DOHH2 (cell line): Measurements from ENCODE around the gene PDE4C.

Experiments
- H3F3A ChIP-seq: fragments of 200-600 bp; sonication (generic), shearing (Covaris generic); 2 replicates; pipeline ENCODE4 v1.6.0; 2016; ENCODE audit warnings: antibody characterized with exemption, mild to moderate bottlenecking; ENCODE audit not compliant: control insufficient read depth, insufficient read depth
- H3K27ac ChIP-seq: fragments of 200-600 bp; sonication (generic); 2 replicates; pipeline ENCODE4 v1.5.1; 2014; ENCODE audit warnings: low read depth, mild to moderate bottlenecking, low read length, moderate library complexity
- H3K27me3 ChIP-seq: fragments of 200-600 bp; sonication (generic); 2 replicates; pipeline ENCODE4 v1.6.1; 2014; ENCODE audit warnings: mild to moderate bottlenecking, low read length, mixed read lengths; ENCODE audit not compliant: control insufficient read depth
- H3K36me3 ChIP-seq: fragments of 200-600 bp; sonication (generic); 2 replicates; pipeline ENCODE4 v1.6.1; 2014; ENCODE audit warnings: mild to moderate bottlenecking, low read length, moderate library complexity, mixed read lengths; ENCODE audit not compliant: control insufficient read depth
- H3K4me1 ChIP-seq: fragments of 200-600 bp; sonication (generic); 2 replicates; pipeline ENCODE4 v1.6.1; 2014; ENCODE audit warnings: mild to moderate bottlenecking, low read length, mixed read lengths; ENCODE audit not compliant: control insufficient read depth
- H3K4me2 ChIP-seq: fragments of 200-600 bp; sonication (generic); 2 replicates; pipeline ENCODE4 v1.6.0; 2014; ENCODE audit warnings: mild to moderate bottlenecking, low read length, moderate library complexity
- H3K4me3 ChIP-seq: fragments of 200-600 bp; sonication (generic); 2 replicates; pipeline ENCODE4 v1.5.1; 2014; ENCODE audit warnings: mild to moderate bottlenecking, low read length, mixed read lengths
- H3K79me2 ChIP-seq: fragments of 200-600 bp; sonication (generic); 2 replicates; pipeline ENCODE4 v1.6.1; 2014; ENCODE audit warnings: mild to moderate bottlenecking, low read length, mixed read lengths; ENCODE audit not compliant: control insufficient read depth
- H3K9me2 ChIP-seq: fragments of 200-600 bp; sonication (generic); replicated peaks from 2 replicates; pipeline ENCODE4 v1.6.1; 2014; ENCODE audit warnings: mild to moderate bottlenecking, low read length, mixed read lengths; ENCODE audit not compliant: control insufficient read depth
- H3K9me3 ChIP-seq: fragments of 200-600 bp; sonication (generic); 2 replicates; pipeline ENCODE4 v1.6.1; 2014; ENCODE audit warnings: antibody characterized with exemption, low read length, mixed read lengths; ENCODE audit not compliant: control insufficient read depth, insufficient read depth
- H4K20me1 ChIP-seq: fragments of 200-600 bp; sonication (generic); 2 replicates; pipeline ENCODE4 v1.6.0; 2014; ENCODE audit warnings: low read depth, mild to moderate bottlenecking, antibody characterized with exemption, low read length, moderate library complexity; ENCODE audit not compliant: control insufficient read depth, insufficient read depth
- CTCF ChIP-seq: fragments of 200-600 bp; sonication (generic); IDR thresholded peaks from one replicate; pipeline ENCODE4 v1.5.1; 2014; ENCODE audit warnings: antibody characterized with exemption, mild to moderate bottlenecking, low read depth, low read length; ENCODE audit not compliant: poor library complexity, severe bottlenecking
- EZH2phosphoT487 ChIP-seq: fragments of 200-600 bp; sonication (generic); IDR thresholded peaks from 2 replicates; pipeline ENCODE4 v1.6.1; 2017; ENCODE audit warnings: borderline replicate concordance, mild to moderate bottlenecking, antibody characterized with exemption, low read length, moderate library complexity, mixed read lengths

The PDE4C gene

GRCh38 chr19:18220632-18221275, 5.5 kb downstream of the PDE4C start:
- Histone ChIP-seq H3K4me3 (no peak overlapping the region), H3K79me2 (no peaks in the 10 kb centered on the region), H3F3A (no peaks in the 10 kb centered on the region), H3K4me2 (no peak overlapping the region), H3K9me2 (no peaks in the 10 kb centered on the region), H3K4me1 (peaks cover 19% of the 10 kb centered on the region), H3K27ac (no peak overlapping the region), H4K20me1 (peaks cover 2% of the 10 kb centered on the region; the same call in 1 of the 2 replicates), H3K36me3 (no peaks in the 10 kb centered on the region), H3K27me3 (peaks cover 49% of the 10 kb centered on the region), H3K9me3 (no peaks in the 10 kb centered on the region)
- TF ChIP-seq EZH2phosphoT487, result no peak
- TF ChIP-seq CTCF, result no peak

GRCh38 chr19:18219911-18220631, 6.2 kb downstream of the PDE4C start:
- peaks cover 44% of the 10 kb centered on the region for H3K27me3 ChIP-seq
- H3K4me2 ChIP-seq, result no peak overlapping the region
- H3K36me3 ChIP-seq, result no peaks in the 10 kb centered on the region
- no peaks in the 10 kb centered on the region for H3K9me2 ChIP-seq
- no peaks in the 10 kb centered on the region for H3K9me3 ChIP-seq
- no peak overlapping the region for H3K4me3 ChIP-seq
- H3K4me1 ChIP-seq, result peaks cover 13% of the 10 kb centered on the region
- TF ChIP-seq CTCF, result no peak
- TF ChIP-seq EZH2phosphoT487, result no peak
- no peak overlapping the region for H3K27ac ChIP-seq
- H3K79me2 ChIP-seq, result no peaks in the 10 kb centered on the region
- H3F3A ChIP-seq, result no peaks in the 10 kb centered on the region
- no peaks in the 10 kb centered on the region for H4K20me1 ChIP-seq

GRCh38 chr19:18218600-18218999, 7.6 kb downstream of the PDE4C start:
- no peaks in the 10 kb centered on the region for H3K79me2 ChIP-seq
- no peaks in the 10 kb centered on the region for H3K36me3 ChIP-seq
- no peak overlapping the region for H3K27ac ChIP-seq
- no peaks in the 10 kb centered on the region for H4K20me1 ChIP-seq
- peaks cover 35% of the 10 kb centered on the region for H3K27me3 ChIP-seq
- no peaks in the 10 kb centered on the region for H3F3A ChIP-seq
- H3K9me3 ChIP-seq, result no peaks in the 10 kb centered on the region
- H3K4me2 ChIP-seq, result no peak overlapping the region
- no peaks in the 10 kb centered on the region for H3K9me2 ChIP-seq
- no peak for TF ChIP-seq EZH2phosphoT487
- no peak for TF ChIP-seq CTCF
- no peaks in the 10 kb centered on the region for H3K4me1 ChIP-seq
- H3K4me3 ChIP-seq, result no peak overlapping the region
